RWPE2 (cell line): ENCODE data around the gene FAM110D.

Experiments used
- ATAC-seq: fragments of 200-7000 bp; cut with Tn5 transposase; 3 replicates; pipeline ENCODE4 v1.9.1; 2021; ENCODE audit warnings: low read depth
- DNase-seq: peaks from one replicate; pipeline ENCODE4 v3.0.0-alpha.2; 2020; ENCODE audit warnings: low spot score
- H3K27ac ChIP-seq: fragments of 450-650 bp; 2 replicates; pipeline ENCODE4 v1.5.1; 2017; ENCODE audit warnings: mild to moderate bottlenecking; ENCODE audit not compliant: poor library complexity, severe bottlenecking
- H3K27me3 ChIP-seq: fragments of 250-450 bp; sonication (Bioruptor Pico); 2 replicates; pipeline ENCODE4 v1.5.1; 2021; ENCODE audit warnings: mild to moderate bottlenecking, moderate library complexity; ENCODE audit not compliant: insufficient read depth, poor library complexity, severe bottlenecking
- H3K36me3 ChIP-seq: fragments of 250-450 bp; sonication (Bioruptor Pico); 2 replicates; pipeline ENCODE4 v1.5.1; 2020; ENCODE audit warnings: low read depth, mild to moderate bottlenecking, moderate library complexity
- H3K4me1 ChIP-seq: fragments of 250-450 bp; sonication (Bioruptor Pico); 2 replicates; pipeline ENCODE4 v1.5.1; 2021; ENCODE audit warnings: mild to moderate bottlenecking, moderate library complexity; ENCODE audit not compliant: insufficient read depth, poor library complexity, severe bottlenecking
- H3K4me3 ChIP-seq: fragments of 250-450 bp; sonication (Bioruptor Pico); 2 replicates; pipeline ENCODE4 v1.5.1; 2021; ENCODE audit warnings: mild to moderate bottlenecking, moderate library complexity; ENCODE audit not compliant: severe bottlenecking
- H3K9me3 ChIP-seq: fragments of 250-450 bp; sonication (Bioruptor Pico); 2 replicates; pipeline ENCODE4 v1.5.1; 2021; ENCODE audit warnings: mild to moderate bottlenecking, moderate library complexity; ENCODE audit not compliant: severe bottlenecking
- CTCF ChIP-seq: fragments of 450-650 bp; IDR thresholded peaks from one replicate; pipeline ENCODE4 v1.5.1; 2017; ENCODE audit warnings: mild to moderate bottlenecking, moderate library complexity; ENCODE audit not compliant: poor library complexity, severe bottlenecking

The FAM110D gene

GRCh38 chr1:26164036-26164860 lies 5.4 kb downstream of the FAM110D start:
- peak; percentile 96 for TF ChIP-seq CTCF
- Histone ChIP-seq H3K27me3 (peaks cover 5% of the 10 kb centered on the region), H3K9me3 (no peaks in the 10 kb centered on the region), H3K27ac (no peak overlapping the region), H3K4me1 (no peaks in the 10 kb centered on the region), H3K36me3 (no peaks in the 10 kb centered on the region), H3K4me3 (peak overlapping the region; percentile 25)
- DNase-seq (no peak), ATAC-seq (peak; percentile 53)

- TF ChIP-seq CTCF, result no peak
- no peaks in the 10 kb centered on the region for H3K9me3 ChIP-seq
- no peaks in the 10 kb centered on the region for H3K4me1 ChIP-seq
- H3K36me3 ChIP-seq, result no peaks in the 10 kb centered on the region
- DNase-seq, result no peak
- H3K4me3 ChIP-seq, result no peak overlapping the region
- no peak overlapping the region for H3K27ac ChIP-seq
- no peak for ATAC-seq
- H3K27me3 ChIP-seq, result peaks cover 5% of the 10 kb centered on the region
Observed at GRCh38 chr1:26164861-26165842, 6.3 kb downstream of the FAM110D start.

GRCh38 chr1:26166719-26167281 lies 7.9 kb downstream of the FAM110D start:
- H3K36me3 ChIP-seq, result no peaks in the 10 kb centered on the region
- H3K9me3 ChIP-seq, result no peaks in the 10 kb centered on the region
- H3K4me1 ChIP-seq, result no peaks in the 10 kb centered on the region
- no peak overlapping the region for H3K27ac ChIP-seq
- ATAC-seq, result no peak
- no peak overlapping the region for H3K4me3 ChIP-seq
- TF ChIP-seq CTCF, result no peak
- no peak for DNase-seq
- H3K27me3 ChIP-seq, result peaks cover 5% of the 10 kb centered on the region

- Histone ChIP-seq H3K9me3 (no peaks in the 10 kb centered on the region), H3K4me1 (no peaks in the 10 kb centered on the region), H3K36me3 (no peaks in the 10 kb centered on the region), H3K4me3 (peak within 1 kb of the TSS; percentile 72), H3K27ac (peak within 1 kb of the TSS; percentile 8), H3K27me3 (no peaks in the 10 kb centered on the region)
- DNase-seq (no peak), ATAC-seq (no peak)
- no peak for TF ChIP-seq CTCF
Observed at GRCh38 chr1:26168410-26169197, 9.7 kb downstream of the FAM110D start, which contains the start of gene C1orf232. Gene C1orf232 (minus strand): TSS chr1:26168963. CDS start chr1:26168499, 464 bp downstream.
